ENCODE measurements around the gene AK1. TPM values are rescaled to one million over a fixed set of nuclear protein-coding genes. Genes with fewer than 3 reads are reported as not detected.

AK1 gene
- total and polyA plus RNA-seq, 9 of the 15 experiments (the other 6 are each of a cell fraction or from before 2014, with no cell fraction given) = 10.1 to 71.8 (median 39.0) TPM

DNA sequence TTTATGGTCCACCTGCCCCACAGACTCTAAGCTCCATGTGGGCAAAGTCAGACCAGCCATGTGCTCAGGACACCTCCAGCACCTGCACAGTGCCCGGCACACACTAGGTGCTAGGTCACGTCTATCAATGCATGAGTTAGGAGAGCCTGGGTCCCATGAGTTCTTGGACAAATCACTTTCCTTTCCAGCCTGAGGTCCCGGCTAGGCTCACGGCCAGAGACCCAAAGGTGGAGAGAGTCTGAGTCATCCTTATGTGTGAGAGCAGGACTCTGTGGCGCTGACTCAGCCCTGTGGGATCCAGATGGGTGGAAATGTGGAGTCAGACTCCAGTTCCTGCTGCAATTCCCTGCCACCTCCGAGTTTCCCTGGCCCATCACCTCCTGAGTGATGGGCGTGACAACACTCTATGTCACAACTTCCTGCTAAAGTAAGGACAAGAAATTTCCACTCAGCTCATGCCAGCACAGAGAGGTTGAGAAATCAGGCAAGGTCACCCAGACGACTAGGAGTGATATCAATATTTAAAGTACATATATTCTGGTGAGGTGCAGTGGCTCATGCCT, 41.9 kb upstream of the AK1 start (continued):
- TF ChIP-seq, protein P1, sequence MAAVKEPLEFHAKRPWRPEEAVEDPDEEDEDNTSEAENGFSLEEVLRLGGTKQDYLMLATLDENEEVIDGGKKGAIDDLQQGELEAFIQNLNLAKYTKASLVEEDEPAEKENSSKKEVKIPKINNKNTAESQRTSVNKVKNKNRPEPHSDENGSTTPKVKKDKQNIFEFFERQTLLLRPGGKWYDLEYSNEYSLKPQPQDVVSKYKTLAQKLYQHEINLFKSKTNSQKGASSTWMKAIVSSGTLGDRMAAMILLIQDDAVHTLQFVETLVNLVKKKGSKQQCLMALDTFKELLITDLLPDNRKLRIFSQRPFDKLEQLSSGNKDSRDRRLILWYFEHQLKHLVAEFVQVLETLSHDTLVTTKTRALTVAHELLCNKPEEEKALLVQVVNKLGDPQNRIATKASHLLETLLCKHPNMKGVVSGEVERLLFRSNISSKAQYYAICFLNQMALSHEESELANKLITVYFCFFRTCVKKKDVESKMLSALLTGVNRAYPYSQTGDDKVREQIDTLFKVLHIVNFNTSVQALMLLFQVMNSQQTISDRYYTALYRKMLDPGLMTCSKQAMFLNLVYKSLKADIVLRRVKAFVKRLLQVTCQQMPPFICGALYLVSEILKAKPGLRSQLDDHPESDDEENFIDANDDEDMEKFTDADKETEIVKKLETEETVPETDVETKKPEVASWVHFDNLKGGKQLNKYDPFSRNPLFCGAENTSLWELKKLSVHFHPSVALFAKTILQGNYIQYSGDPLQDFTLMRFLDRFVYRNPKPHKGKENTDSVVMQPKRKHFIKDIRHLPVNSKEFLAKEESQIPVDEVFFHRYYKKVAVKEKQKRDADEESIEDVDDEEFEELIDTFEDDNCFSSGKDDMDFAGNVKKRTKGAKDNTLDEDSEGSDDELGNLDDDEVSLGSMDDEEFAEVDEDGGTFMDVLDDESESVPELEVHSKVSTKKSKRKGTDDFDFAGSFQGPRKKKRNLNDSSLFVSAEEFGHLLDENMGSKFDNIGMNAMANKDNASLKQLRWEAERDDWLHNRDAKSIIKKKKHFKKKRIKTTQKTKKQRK (IDR thresholded peaks at IDR 0.05; ENCODE audit: borderline replicate concordance, low read depth, low read length) = no peak
- TF ChIP-seq, protein P2, sequence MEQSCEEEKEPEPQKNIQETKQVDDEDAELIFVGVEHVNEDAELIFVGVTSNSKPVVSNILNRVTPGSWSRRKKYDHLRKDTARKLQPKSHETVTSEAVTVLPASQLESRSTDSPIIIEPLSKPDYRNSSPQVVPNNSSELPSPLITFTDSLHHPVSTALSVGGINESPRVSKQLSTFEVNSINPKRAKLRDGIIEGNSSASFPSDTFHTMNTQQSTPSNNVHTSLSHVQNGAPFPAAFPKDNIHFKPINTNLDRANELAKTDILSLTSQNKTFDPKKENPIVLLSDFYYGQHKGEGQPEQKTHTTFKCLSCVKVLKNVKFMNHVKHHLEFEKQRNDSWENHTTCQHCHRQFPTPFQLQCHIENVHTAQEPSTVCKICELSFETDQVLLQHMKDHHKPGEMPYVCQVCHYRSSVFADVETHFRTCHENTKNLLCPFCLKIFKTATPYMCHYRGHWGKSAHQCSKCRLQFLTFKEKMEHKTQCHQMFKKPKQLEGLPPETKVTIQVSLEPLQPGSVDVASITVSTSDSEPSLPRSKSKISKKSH (CRISPR knock-in tag; IDR thresholded peaks at IDR 0.05) = no peak
- TF ChIP-seq ZNF175 (CRISPR knock-in tag; IDR thresholded peaks at IDR 0.05; ENCODE audit: low read depth) (no peak), ZNF780A (CRISPR knock-in tag; IDR thresholded peaks at IDR 0.05) (no peak), ZNF274 (IDR thresholded peaks at IDR 0.05; ENCODE audit: borderline replicate concordance, low read depth, low read length) (no peak), ZNF239 (CRISPR knock-in tag; IDR thresholded peaks at IDR 0.05) (no peak), WHSC1 (IDR thresholded peaks at IDR 0.05; ENCODE audit: low read length) (no peak), TCF3 (CRISPR knock-in tag; IDR thresholded peaks at IDR 0.05) (peak; percentile 17; the same call in 1 of the 2 replicates), ETV6 (IDR thresholded peaks at IDR 0.05; ENCODE audit: borderline replicate concordance in 1 of 2, low read depth in 2 of 2, low read length in 1 of 2) (no peak), ETV6 (CRISPR knock-in tag; IDR thresholded peaks at IDR 0.05; ENCODE audit: borderline replicate concordance) (no peak)
- TF ChIP-seq, protein P3, sequence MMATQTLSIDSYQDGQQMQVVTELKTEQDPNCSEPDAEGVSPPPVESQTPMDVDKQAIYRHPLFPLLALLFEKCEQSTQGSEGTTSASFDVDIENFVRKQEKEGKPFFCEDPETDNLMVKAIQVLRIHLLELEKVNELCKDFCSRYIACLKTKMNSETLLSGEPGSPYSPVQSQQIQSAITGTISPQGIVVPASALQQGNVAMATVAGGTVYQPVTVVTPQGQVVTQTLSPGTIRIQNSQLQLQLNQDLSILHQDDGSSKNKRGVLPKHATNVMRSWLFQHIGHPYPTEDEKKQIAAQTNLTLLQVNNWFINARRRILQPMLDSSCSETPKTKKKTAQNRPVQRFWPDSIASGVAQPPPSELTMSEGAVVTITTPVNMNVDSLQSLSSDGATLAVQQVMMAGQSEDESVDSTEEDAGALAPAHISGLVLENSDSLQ (IDR thresholded peaks at IDR 0.05) = peak; percentile 52; the same call in 1 of the 2 replicates
- TF ChIP-seq, protein P4, sequence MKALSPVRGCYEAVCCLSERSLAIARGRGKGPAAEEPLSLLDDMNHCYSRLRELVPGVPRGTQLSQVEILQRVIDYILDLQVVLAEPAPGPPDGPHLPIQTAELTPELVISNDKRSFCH (CRISPR knock-in tag; IDR thresholded peaks at IDR 0.05) = no peak
- TF ChIP-seq, protein P4 (tag; IDR thresholded peaks at IDR 0.05) = no peak
- TF ChIP-seq, protein P5, sequence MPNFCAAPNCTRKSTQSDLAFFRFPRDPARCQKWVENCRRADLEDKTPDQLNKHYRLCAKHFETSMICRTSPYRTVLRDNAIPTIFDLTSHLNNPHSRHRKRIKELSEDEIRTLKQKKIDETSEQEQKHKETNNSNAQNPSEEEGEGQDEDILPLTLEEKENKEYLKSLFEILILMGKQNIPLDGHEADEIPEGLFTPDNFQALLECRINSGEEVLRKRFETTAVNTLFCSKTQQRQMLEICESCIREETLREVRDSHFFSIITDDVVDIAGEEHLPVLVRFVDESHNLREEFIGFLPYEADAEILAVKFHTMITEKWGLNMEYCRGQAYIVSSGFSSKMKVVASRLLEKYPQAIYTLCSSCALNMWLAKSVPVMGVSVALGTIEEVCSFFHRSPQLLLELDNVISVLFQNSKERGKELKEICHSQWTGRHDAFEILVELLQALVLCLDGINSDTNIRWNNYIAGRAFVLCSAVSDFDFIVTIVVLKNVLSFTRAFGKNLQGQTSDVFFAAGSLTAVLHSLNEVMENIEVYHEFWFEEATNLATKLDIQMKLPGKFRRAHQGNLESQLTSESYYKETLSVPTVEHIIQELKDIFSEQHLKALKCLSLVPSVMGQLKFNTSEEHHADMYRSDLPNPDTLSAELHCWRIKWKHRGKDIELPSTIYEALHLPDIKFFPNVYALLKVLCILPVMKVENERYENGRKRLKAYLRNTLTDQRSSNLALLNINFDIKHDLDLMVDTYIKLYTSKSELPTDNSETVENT (CRISPR knock-in tag; IDR thresholded peaks at IDR 0.05) = no peak
- TF ChIP-seq, protein P6, sequence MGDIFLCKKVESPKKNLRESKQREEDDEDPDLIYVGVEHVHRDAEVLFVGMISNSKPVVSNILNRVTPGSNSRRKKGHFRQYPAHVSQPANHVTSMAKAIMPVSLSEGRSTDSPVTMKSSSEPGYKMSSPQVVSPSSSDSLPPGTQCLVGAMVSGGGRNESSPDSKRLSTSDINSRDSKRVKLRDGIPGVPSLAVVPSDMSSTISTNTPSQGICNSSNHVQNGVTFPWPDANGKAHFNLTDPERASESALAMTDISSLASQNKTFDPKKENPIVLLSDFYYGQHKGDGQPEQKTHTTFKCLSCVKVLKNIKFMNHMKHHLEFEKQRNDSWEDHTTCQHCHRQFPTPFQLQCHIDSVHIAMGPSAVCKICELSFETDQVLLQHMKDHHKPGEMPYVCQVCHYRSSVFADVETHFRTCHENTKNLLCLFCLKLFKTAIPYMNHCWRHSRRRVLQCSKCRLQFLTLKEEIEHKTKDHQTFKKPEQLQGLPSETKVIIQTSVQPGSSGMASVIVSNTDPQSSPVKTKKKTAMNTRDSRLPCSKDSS (IDR thresholded peaks at IDR 0.05; ENCODE audit: low read depth, partially characterized antibody) = no peak
